Measurements from ENCODE around the gene EMC1.
"Not testable (repeated sequence)": the region's sequence is repeated elsewhere in the genome, so short reads cannot be mapped to it uniquely, and the experiment has no call there.

EMC1 gene

GRCh38 chr1:19260211-19261138 is 9.2 kb upstream of the EMC1 start:
- DNase-seq (ENCODE audit: low read depth) = no peak

- no peak for DNase-seq (ENCODE audit: low read depth)
These were observed 7.0 kb upstream of the EMC1 start for GRCh38 chr1:19258353-19258752.

- DNase-seq (ENCODE audit: low read depth) = no peak
These were observed 6.0 kb upstream of the EMC1 start for GRCh38 chr1:19257178-19257914.

- not testable (repeated sequence) for DNase-seq (ENCODE audit: low read depth)
These were observed 5.0 kb upstream of the EMC1 start for GRCh38 chr1:19256301-19256700.

GRCh38 chr1:19255288-19255687 is 4.0 kb upstream of the EMC1 start:
- DNase-seq (ENCODE audit: low read depth) = no peak

- no peak for DNase-seq (ENCODE audit: low read depth)
These were observed 3.1 kb upstream of the EMC1 start for GRCh38 chr1:19254416-19254815.

GRCh38 chr1:19250629-19251304 is 557 bp downstream of the EMC1 start:
- no peak for DNase-seq (ENCODE audit: low read depth)

- DNase-seq (ENCODE audit: low read depth) = no peak
These were observed 10.4 kb downstream of the EMC1 start for GRCh38 chr1:19240673-19241538.

GRCh38 chr1:19239876-19240275 is 11.4 kb downstream of the EMC1 start:
- no peak for DNase-seq (ENCODE audit: low read depth)

- DNase-seq (ENCODE audit: low read depth) = no peak
These were observed 17.1 kb downstream of the EMC1 start for GRCh38 chr1:19234224-19234623.

- DNase-seq (ENCODE audit: low read depth) = no peak
These were observed 18.8 kb downstream of the EMC1 start for GRCh38 chr1:19232524-19232846.

GRCh38 chr1:19231736-19232523 is 19.4 kb downstream of the EMC1 start:
- DNase-seq (ENCODE audit: low read depth) = not testable (repeated sequence)

GRCh38 chr1:19229828-19230325 is 21.4 kb downstream of the EMC1 start:
- DNase-seq (ENCODE audit: low read depth) = no peak

GRCh38 chr1:19229229-19229628 is 22.1 kb downstream of the EMC1 start:
- DNase-seq (ENCODE audit: low read depth) = no peak

GRCh38 chr1:19222979-19223824 is 28.1 kb downstream of the EMC1 start:
- DNase-seq (ENCODE audit: low read depth) = no peak

- no peak for DNase-seq (ENCODE audit: low read depth)
These were observed 28.8 kb downstream of the EMC1 start for GRCh38 chr1:19222573-19222972.

GRCh38 chr1:19220991-19221390 is 30.3 kb downstream of the EMC1 start:
- DNase-seq (ENCODE audit: low read depth) = no peak

GRCh38 chr1:19220080-19220846 is 31.1 kb downstream of the EMC1 start:
- no peak for DNase-seq (ENCODE audit: low read depth)

GRCh38 chr1:19219451-19219850 is 31.9 kb downstream of the EMC1 start:
- DNase-seq (ENCODE audit: low read depth) = no peak

Data from CMK (cell line).